ENCODE results near the gene FSCN2. TPM values are rescaled to one million over a fixed set of nuclear protein-coding genes. Genes with fewer than 3 reads are reported as not detected.

Gene FSCN2
- total and polyA plus RNA-seq, 7 donors = 0.08 to 0.71 (median 0.11) TPM; not detected in 1

- H3K4me1 ChIP-seq = peaks cover 37% of the 10 kb centered on the region
- ATAC-seq (peak in 1 of 4 donors; percentile 0), DNase-seq (no peak)
- H3K27me3 ChIP-seq (ENCODE audit: insufficient read depth in 3 of 3, low read length in 2 of 3) = peaks cover 0 to 6% (median 2%) of the 10 kb centered on the region in 3 donors
- WGBS, 3 donors = 0 to 1% (median 0%) methylated on average over 1 to 34 of the region's 34 CpGs
- H3K36me3 ChIP-seq (ENCODE audit: insufficient read depth in 1 of 2, low read depth in 1 of 2) = peaks cover 11 to 28% of the 10 kb centered on the region in 2 donors
- H3K4me3 ChIP-seq = peak overlapping the region; percentile 86
- H3K9me3 ChIP-seq = no peaks in the 10 kb centered on the region
- intact Hi-C loops (cut with DNase I) = no loop called here
- peak overlapping the region; percentile 100 for H3K27ac ChIP-seq
- TF ChIP-seq CTCF (IDR thresholded peaks at IDR 0.05) = no peak
Measured at GRCh38 chr17:81514489-81514738, 13.8 kb upstream of the FSCN2 start.

GRCh38 chr17:81514739-81515529 is 13.2 kb upstream of the FSCN2 start:
- intact Hi-C loops (cut with DNase I) = loop anchor here in 1 of 2 donors (5.0 kb wide), 1 partner anchor 37 kb away; the partner anchor contains the start of gene FAAP100
- TF ChIP-seq CTCF (IDR thresholded peaks at IDR 0.05) = no peak
- Histone ChIP-seq H3K9me3 (no peaks in the 10 kb centered on the region), H3K27me3 (ENCODE audit: insufficient read depth in 3 of 3, low read length in 2 of 3) (peaks cover 0 to 9% (median 4%) of the 10 kb centered on the region in 3 donors), H3K27ac (peak overlapping the region; percentile 100), H3K4me3 (peak overlapping the region; percentile 86), H3K36me3 (ENCODE audit: insufficient read depth in 1 of 2, low read depth in 1 of 2) (peaks cover 11 to 22% of the 10 kb centered on the region in 2 donors), H3K4me1 (peaks cover 41% of the 10 kb centered on the region)
- WGBS, 3 donors = 1% methylated on average over 16 to 82 of the region's 82 CpGs
- ATAC-seq = peak; percentile 40 to 61 (median 56)
- peak; percentile 82 to 89 for DNase-seq

- 57 to 64% (median 61%) methylated on average over 19 of the region's 19 CpGs for WGBS, 3 donors
- H3K36me3 ChIP-seq (ENCODE audit: insufficient read depth in 1 of 2, low read depth in 1 of 2) = peaks cover 6 to 16% of the 10 kb centered on the region in 2 donors
- no peaks in the 10 kb centered on the region for H3K9me3 ChIP-seq
- peaks cover 44% of the 10 kb centered on the region for H3K4me1 ChIP-seq
- no peak for TF ChIP-seq CTCF (IDR thresholded peaks at IDR 0.05)
- intact Hi-C loops (cut with DNase I) = loop anchor here in 1 of 2 donors (5.0 kb wide), 1 partner anchor 37 kb away; the partner anchor contains the start of gene FAAP100
- peaks cover 0 to 9% (median 4%) of the 10 kb centered on the region in 3 donors for H3K27me3 ChIP-seq (ENCODE audit: insufficient read depth in 3 of 3, low read length in 2 of 3)
- DNase-seq (peak; percentile 33 to 67), ATAC-seq (no peak)
- H3K4me3 ChIP-seq = peak overlapping the region; percentile 86
- peak overlapping the region; percentile 100 for H3K27ac ChIP-seq
Measured at GRCh38 chr17:81515530-81516041, 12.6 kb upstream of the FSCN2 start.

GRCh38 chr17:81516439-81516838 is 11.7 kb upstream of the FSCN2 start:
- Histone ChIP-seq H3K4me1 (peaks cover 44% of the 10 kb centered on the region), H3K4me3 (peak overlapping the region; percentile 86), H3K9me3 (no peaks in the 10 kb centered on the region), H3K27me3 (ENCODE audit: insufficient read depth in 3 of 3, low read length in 2 of 3) (peaks cover 0 to 9% (median 4%) of the 10 kb centered on the region in 3 donors), H3K36me3 (ENCODE audit: insufficient read depth in 1 of 2, low read depth in 1 of 2) (peaks cover 2 to 7% of the 10 kb centered on the region in 2 donors), H3K27ac (peak overlapping the region; percentile 100)
- intact Hi-C loops (cut with DNase I) = loop anchor here in 1 of 2 donors (5.0 kb wide), 1 partner anchor 36 kb away; the partner anchor contains the start of gene FAAP100
- ATAC-seq (no peak), DNase-seq (peak; percentile 22 to 52)
- no peak for TF ChIP-seq CTCF (IDR thresholded peaks at IDR 0.05)
- WGBS, 3 donors = 82 to 88% (median 86%) methylated on average over 4 of the region's 4 CpGs
